HepG2 (cell line): ENCODE data around the gene RIPPLY1. TPM values are rescaled to one million over a fixed set of nuclear protein-coding genes. Genes with fewer than 3 reads are reported as not detected.

Source experiments
- ATAC-seq: fragments of 200-7000 bp; cut with Tn5 transposase; 3 replicates; pipeline ENCODE4 v1.9.1; 2020; ENCODE audit warnings: mild to moderate bottlenecking, moderate library complexity
- BruUV-seq: library from RNA; stranded (reverse); fragments of 400-500 nt; replicated peaks from 2 replicates; lab custom pipeline; 2021; lab: Mats Ljungman, UMichigan
- CTCF ChIA-PET: fragments of 300-600 bp; formaldehyde crosslinking; extraction: SDS; loops from one replicate; lab custom pipeline; 2021; ENCODE audit warnings: low total read pairs, inconsistent platforms, low intra/inter-chr PET ratio; lab: Yijun Ruan, JAX
- POLR2A ChIA-PET: fragments of 350-600 bp; sonication (Branson Sonifier 250); formaldehyde crosslinking; loops from one replicate; lab custom pipeline; 2020; ENCODE audit warnings: antibody characterized with exemption, inconsistent platforms; lab: Yijun Ruan, JAX
- DNase-seq: peaks from one replicate; pipeline ENCODE4 v3.0.0-alpha.2; 2015; ENCODE audit warnings: low spot score
- FAIRE-seq: peaks from 3 replicates; lab custom pipeline; 2011; peaks lifted over from hg19 to GRCh38; lab: Jason Lieb, UNC
- H2AFZ ChIP-seq: one replicate; pipeline ENCODE4 v1.6.1; 2011; ENCODE audit warnings: low read length, inconsistent platforms
- H3K27ac ChIP-seq: fragments of 300-600 bp; 3 replicates; pipeline ENCODE4 v1.8.0; 2011; ENCODE audit warnings: mixed run types, mild to moderate bottlenecking, mixed read lengths, low read length, inconsistent platforms; ENCODE audit not compliant: insufficient read depth; ENCODE audit errors: extremely low read length
- H3K27me3 ChIP-seq, 2 experiments: fragments of 200-600 bp in 1 of 2; 2 replicates in 1 of 2; 3 replicates in 1 of 2; pipeline versions ENCODE4 v1.6.0 to v1.8.0; 2011; ENCODE audit warnings: low read length in 2 of 2, mild to moderate bottlenecking in 2 of 2, moderate library complexity in 2 of 2, inconsistent platforms in 1 of 2; ENCODE audit not compliant: insufficient read depth in 2 of 2, control insufficient read depth in 1 of 2
- H3K36me3 ChIP-seq, 2 experiments: fragments of 200-600 bp in 1 of 2; replicated peaks in 1 of 2; 2 replicates in 1 of 2; 3 replicates in 1 of 2; pipeline versions ENCODE4 v1.5.1 to v1.8.0; 2011; ENCODE audit warnings: low read length in 2 of 2, inconsistent platforms in 1 of 2; ENCODE audit not compliant: insufficient read depth in 2 of 2, control insufficient read depth in 1 of 2
- H3K4me1 ChIP-seq: 2 replicates; pipeline ENCODE4 v1.5.1; 2012; ENCODE audit warnings: low read length, inconsistent platforms; ENCODE audit not compliant: insufficient read depth
- H3K4me2 ChIP-seq: 2 replicates; pipeline ENCODE4 v1.6.0; 2011; ENCODE audit warnings: low read depth, low read length, inconsistent platforms
- H3K4me3 ChIP-seq, 3 experiments: fragments of 200-600 bp in 1 of 3; sonication (generic), shearing (Covaris generic) in 1 of 3; replicated peaks in 1 of 3; 2 replicates each; pipeline ENCODE4 v1.5.1; 2011 to 2016; ENCODE audit warnings: low read length in 3 of 3, inconsistent platforms in 2 of 3, low read depth in 2 of 3, mild to moderate bottlenecking in 2 of 3, control low read depth in 1 of 3, mixed read lengths in 1 of 3; ENCODE audit not compliant: insufficient read depth in 1 of 3
- H3K79me2 ChIP-seq: one replicate; pipeline ENCODE4 v1.6.1; 2011; ENCODE audit warnings: low read length, inconsistent platforms; ENCODE audit not compliant: insufficient read depth
- H3K9ac ChIP-seq: 2 replicates; pipeline ENCODE4 v1.6.0; 2011; ENCODE audit warnings: mild to moderate bottlenecking, low read depth, low read length, inconsistent platforms; ENCODE audit not compliant: insufficient read depth
- H3K9me3 ChIP-seq: 2 replicates; pipeline ENCODE4 v1.5.1; 2012; ENCODE audit warnings: mild to moderate bottlenecking, low read length
- H4K20me1 ChIP-seq: 2 replicates; pipeline ENCODE4 v1.6.0; 2011; ENCODE audit warnings: inconsistent platforms, mild to moderate bottlenecking, low read length, moderate library complexity; ENCODE audit not compliant: insufficient read depth
- KAT8 ChIP-seq: IDR thresholded peaks from 2 replicates; pipeline ENCODE4 v1.6.1; 2016; ENCODE audit warnings: missing genetic modification reagents, missing compliant biosample characterization
- NFKB2 ChIP-seq: sonication (generic); formaldehyde crosslinking; IDR thresholded peaks from 2 replicates; pipeline ENCODE4 v1.4.0; 2020; ENCODE audit warnings: missing genetic modification reagents, borderline replicate concordance
- PBX3 ChIP-seq: sonication (generic); formaldehyde crosslinking; IDR thresholded peaks from 2 replicates; pipeline ENCODE4 v1.8.1; 2023; ENCODE audit warnings: missing genetic modification reagents, inconsistent platforms, borderline replicate concordance
- ZNF34 ChIP-seq: sonication (generic); formaldehyde crosslinking; IDR thresholded peaks from 2 replicates; pipeline ENCODE4 v1.4.0; 2020; ENCODE audit warnings: mild to moderate bottlenecking, missing genetic modification reagents, borderline replicate concordance
- ZNF7 ChIP-seq: IDR thresholded peaks from 2 replicates; pipeline ENCODE4 v1.6.1; 2016; ENCODE audit warnings: missing biosample characterization, missing genetic modification reagents
- ZNF790 ChIP-seq: sonication (generic); formaldehyde crosslinking; IDR thresholded peaks from 2 replicates; pipeline ENCODE4 v1.8.0; 2022; ENCODE audit warnings: missing genetic modification reagents, mild to moderate bottlenecking, borderline replicate concordance
- ZSCAN9 ChIP-seq: IDR thresholded peaks from 2 replicates; pipeline ENCODE4 v1.6.1; 2016; ENCODE audit warnings: borderline replicate concordance
- WGBS: methylation state at CpG from one replicate; pipeline ENCODE4 v1.1.6; 2017; ENCODE audit warnings: low lambda C conversion rate; 5-methylcytosine and 5-hydroxymethylcytosine counted together
- in situ Hi-C: cut with HindIII; loops from 2 replicates; pipeline ENCODE4 v1.10.0; 2017; ENCODE audit warnings: low pct_unique_long_range_greater_than_20kb; ENCODE audit not compliant: extremely low pct_ligation_motif_present
- intact Hi-C: fragments of 100-400 bp; cut with micrococcal nuclease; formaldehyde crosslinking; loops from one replicate; pipeline ENCODE4 v1.10.0; 2022; ENCODE audit not compliant: unreplicated experiment
- polyA plus RNA-seq, 8 experiments: library from polyadenylated mRNA; depleted of rRNA in 3 of 8; stranded (reverse) in 7 of 8; unstranded in 1 of 8; fragments of >200 nt; fragmentation: Illumina TruSeq in 4 of 8; extraction: Trizol in 4 of 8; gene quantifications; 2 replicates each; pipeline versions ENCODE4 v1.2.1 to v1.2.3, GENCODE V29; 2011 to 2016; ENCODE audit warnings: low read depth in 4 of 8, missing spikeins in 1 of 8, mixed read lengths in 1 of 8; ENCODE audit not compliant: insufficient read depth in 1 of 8
- total RNA-seq, 5 experiments: library from RNA; depleted of rRNA; stranded (reverse); fragments of >200 nt; fragmentation: Illumina TruSeq; extraction: Trizol; gene quantifications; 2 replicates each; pipeline ENCODE4 v1.2.3, GENCODE V29; 2016; ENCODE audit warnings: low read depth in 1 of 5
- TF ChIP-seq, protein P1 (sequence below): sonication (generic); formaldehyde crosslinking; IDR thresholded peaks from 2 replicates; pipeline ENCODE4 v1.4.0; 2020; ENCODE audit warnings: missing genetic modification reagents, borderline replicate concordance
- TF ChIP-seq, protein P2 (sequence below): sonication (generic); formaldehyde crosslinking; IDR thresholded peaks from 2 replicates; pipeline ENCODE4 v1.4.0; 2020; ENCODE audit warnings: missing genetic modification reagents, borderline replicate concordance

The RIPPLY1 gene
- total and polyA plus RNA-seq, 2 of the 13 experiments (the other 11 are each of a cell fraction or from before 2014, with no cell fraction given), result 0.41 to 0.49 TPM

DNA sequence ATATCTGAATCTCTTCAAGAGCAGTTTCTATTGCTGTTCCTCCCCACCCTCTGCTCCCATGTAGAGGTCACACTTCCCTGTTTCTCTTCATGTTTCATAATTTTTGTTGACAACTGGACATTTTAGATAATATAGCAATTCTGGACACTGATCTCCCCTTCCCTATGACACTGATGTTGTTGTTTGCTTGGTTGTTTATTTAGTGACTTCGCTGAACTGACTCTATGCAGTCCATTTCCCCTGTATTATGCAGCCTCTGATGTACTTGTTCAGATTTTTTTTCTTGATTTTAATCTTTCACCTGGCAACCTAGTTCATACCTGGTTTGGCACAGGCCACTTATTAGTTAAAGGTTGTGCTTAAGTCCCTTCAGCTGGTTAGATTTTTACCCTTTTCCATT, 46.2 kb upstream of the RIPPLY1 start:
- no peak for DNase-seq
- no peak overlapping the region for H3K4me2 ChIP-seq
- TF ChIP-seq PBX3 (CRISPR knock-in tag), result no peak
- TF ChIP-seq, all 625 proteins: peak for 0
- POLR2A ChIA-PET, result no interaction called here
- no peaks in the 10 kb centered on the region; a peak in 1 of 5 replicates for H3K36me3 ChIP-seq
- in situ Hi-C loops (no loop called here), intact Hi-C loops (no loop called here)
- H3K9me3 ChIP-seq, result no peaks in the 10 kb centered on the region
- peaks cover 42% of the 10 kb centered on the region for H3K4me1 ChIP-seq
- no peak overlapping the region for H2AFZ ChIP-seq
- FAIRE-seq, result no peak
- WGBS, result 59% methylated on average over 1 of the region's 1 CpG
- no TSS peak for BruUV-seq
- no peak overlapping the region for H3K9ac ChIP-seq
- no peak; the same call in 2 of the 3 replicates for ATAC-seq
- no peaks in the 10 kb centered on the region for H3K79me2 ChIP-seq
- CTCF ChIA-PET, result no interaction called here
- no peak overlapping the region for H3K4me3 ChIP-seq
- H3K27me3 ChIP-seq, result no peaks in the 10 kb centered on the region
- no peak overlapping the region for H3K27ac ChIP-seq
- H4K20me1 ChIP-seq, result no peaks in the 10 kb centered on the region

GRCh38 chrX:106948641-106949040, 45.5 kb upstream of the RIPPLY1 start:
- no peaks in the 10 kb centered on the region for H4K20me1 ChIP-seq
- no peak overlapping the region for H2AFZ ChIP-seq
- FAIRE-seq, result no peak
- ChIA-PET CTCF (no interaction called here), POLR2A (no interaction called here)
- no peak overlapping the region for H3K4me3 ChIP-seq
- intact Hi-C loops, result no loop called here
- no peaks in the 10 kb centered on the region for H3K79me2 ChIP-seq
- 85% methylated on average over 3 of the region's 3 CpGs for WGBS
- H3K9me3 ChIP-seq, result no peaks in the 10 kb centered on the region
- H3K27me3 ChIP-seq, result no peaks in the 10 kb centered on the region
- peaks cover 35% of the 10 kb centered on the region for H3K4me1 ChIP-seq
- in situ Hi-C loops, result no loop called here
- no TSS peak for BruUV-seq
- H3K27ac ChIP-seq, result no peak overlapping the region
- no peaks in the 10 kb centered on the region; a peak in 1 of 5 replicates for H3K36me3 ChIP-seq
- no peak overlapping the region for H3K4me2 ChIP-seq
- no peak for ATAC-seq
- DNase-seq, result no peak
- H3K9ac ChIP-seq, result no peak overlapping the region
- TF ChIP-seq, protein P1, sequence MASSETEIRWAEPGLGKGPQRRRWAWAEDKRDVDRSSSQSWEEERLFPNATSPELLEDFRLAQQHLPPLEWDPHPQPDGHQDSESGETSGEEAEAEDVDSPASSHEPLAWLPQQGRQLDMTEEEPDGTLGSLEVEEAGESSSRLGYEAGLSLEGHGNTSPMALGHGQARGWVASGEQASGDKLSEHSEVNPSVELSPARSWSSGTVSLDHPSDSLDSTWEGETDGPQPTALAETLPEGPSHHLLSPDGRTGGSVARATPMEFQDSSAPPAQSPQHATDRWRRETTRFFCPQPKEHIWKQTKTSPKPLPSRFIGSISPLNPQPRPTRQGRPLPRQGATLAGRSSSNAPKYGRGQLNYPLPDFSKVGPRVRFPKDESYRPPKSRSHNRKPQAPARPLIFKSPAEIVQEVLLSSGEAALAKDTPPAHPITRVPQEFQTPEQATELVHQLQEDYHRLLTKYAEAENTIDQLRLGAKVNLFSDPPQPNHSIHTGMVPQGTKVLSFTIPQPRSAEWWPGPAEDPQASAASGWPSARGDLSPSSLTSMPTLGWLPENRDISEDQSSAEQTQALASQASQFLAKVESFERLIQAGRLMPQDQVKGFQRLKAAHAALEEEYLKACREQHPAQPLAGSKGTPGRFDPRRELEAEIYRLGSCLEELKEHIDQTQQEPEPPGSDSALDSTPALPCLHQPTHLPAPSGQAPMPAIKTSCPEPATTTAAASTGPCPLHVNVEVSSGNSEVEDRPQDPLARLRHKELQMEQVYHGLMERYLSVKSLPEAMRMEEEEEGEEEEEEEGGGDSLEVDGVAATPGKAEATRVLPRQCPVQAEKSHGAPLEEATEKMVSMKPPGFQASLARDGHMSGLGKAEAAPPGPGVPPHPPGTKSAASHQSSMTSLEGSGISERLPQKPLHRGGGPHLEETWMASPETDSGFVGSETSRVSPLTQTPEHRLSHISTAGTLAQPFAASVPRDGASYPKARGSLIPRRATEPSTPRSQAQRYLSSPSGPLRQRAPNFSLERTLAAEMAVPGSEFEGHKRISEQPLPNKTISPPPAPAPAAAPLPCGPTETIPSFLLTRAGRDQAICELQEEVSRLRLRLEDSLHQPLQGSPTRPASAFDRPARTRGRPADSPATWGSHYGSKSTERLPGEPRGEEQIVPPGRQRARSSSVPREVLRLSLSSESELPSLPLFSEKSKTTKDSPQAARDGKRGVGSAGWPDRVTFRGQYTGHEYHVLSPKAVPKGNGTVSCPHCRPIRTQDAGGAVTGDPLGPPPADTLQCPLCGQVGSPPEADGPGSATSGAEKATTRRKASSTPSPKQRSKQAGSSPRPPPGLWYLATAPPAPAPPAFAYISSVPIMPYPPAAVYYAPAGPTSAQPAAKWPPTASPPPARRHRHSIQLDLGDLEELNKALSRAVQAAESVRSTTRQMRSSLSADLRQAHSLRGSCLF (CRISPR knock-in tag), result no peak
- TF ChIP-seq, protein P2, sequence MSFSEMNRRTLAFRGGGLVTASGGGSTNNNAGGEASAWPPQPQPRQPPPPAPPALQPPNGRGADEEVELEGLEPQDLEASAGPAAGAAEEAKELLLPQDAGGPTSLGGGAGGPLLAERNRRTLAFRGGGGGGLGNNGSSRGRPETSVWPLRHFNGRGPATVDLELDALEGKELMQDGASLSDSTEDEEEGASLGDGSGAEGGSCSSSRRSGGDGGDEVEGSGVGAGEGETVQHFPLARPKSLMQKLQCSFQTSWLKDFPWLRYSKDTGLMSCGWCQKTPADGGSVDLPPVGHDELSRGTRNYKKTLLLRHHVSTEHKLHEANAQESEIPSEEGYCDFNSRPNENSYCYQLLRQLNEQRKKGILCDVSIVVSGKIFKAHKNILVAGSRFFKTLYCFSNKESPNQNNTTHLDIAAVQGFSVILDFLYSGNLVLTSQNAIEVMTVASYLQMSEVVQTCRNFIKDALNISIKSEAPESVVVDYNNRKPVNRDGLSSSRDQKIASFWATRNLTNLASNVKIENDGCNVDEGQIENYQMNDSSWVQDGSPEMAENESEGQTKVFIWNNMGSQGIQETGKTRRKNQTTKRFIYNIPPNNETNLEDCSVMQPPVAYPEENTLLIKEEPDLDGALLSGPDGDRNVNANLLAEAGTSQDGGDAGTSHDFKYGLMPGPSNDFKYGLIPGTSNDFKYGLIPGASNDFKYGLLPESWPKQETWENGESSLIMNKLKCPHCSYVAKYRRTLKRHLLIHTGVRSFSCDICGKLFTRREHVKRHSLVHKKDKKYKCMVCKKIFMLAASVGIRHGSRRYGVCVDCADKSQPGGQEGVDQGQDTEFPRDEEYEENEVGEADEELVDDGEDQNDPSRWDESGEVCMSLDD (CRISPR knock-in tag), result no peak
- TF ChIP-seq KAT8 (CRISPR knock-in tag), result no peak
- TF ChIP-seq ZSCAN9 (CRISPR knock-in tag), result no peak
- TF ChIP-seq ZNF34 (CRISPR knock-in tag), result no peak
- TF ChIP-seq ZNF790 (CRISPR knock-in tag), result no peak
- no peak for TF ChIP-seq NFKB2
- TF ChIP-seq ZNF7, result no peak
